HG02884 (cell line): Measurements from ENCODE around the gene SORCS3.

Experiments
- ATAC-seq: cut with Tn5 transposase; IDR thresholded peaks from one replicate; pipeline ENCODE4 v1.9.1; 2021; ENCODE audit warnings: mild to moderate bottlenecking, moderate library complexity; ENCODE audit not compliant: unreplicated experiment

Gene SORCS3

GRCh38 chr10:105243825-105244224 lies 602.7 kb downstream of the SORCS3 start:
- ATAC-seq: no peak

- no peak for ATAC-seq
These were observed 606.9 kb downstream of the SORCS3 start for GRCh38 chr10:105247831-105248499.

GRCh38 chr10:105252911-105253310 lies 611.8 kb downstream of the SORCS3 start:
- no peak for ATAC-seq

- no peak for ATAC-seq
These were observed 612.6 kb downstream of the SORCS3 start for GRCh38 chr10:105253515-105254212.

- no peak for ATAC-seq
These were observed 617.1 kb downstream of the SORCS3 start for GRCh38 chr10:105258036-105258673.

- no peak for ATAC-seq
These were observed 617.6 kb downstream of the SORCS3 start for GRCh38 chr10:105258674-105259065.

- ATAC-seq: no peak
These were observed 618.1 kb downstream of the SORCS3 start for GRCh38 chr10:105259201-105259600.

GRCh38 chr10:105262666-105263065 lies 621.6 kb downstream of the SORCS3 start:
- no peak for ATAC-seq

- no peak for ATAC-seq
These were observed 626.0 kb downstream of the SORCS3 start for GRCh38 chr10:105266966-105267539.

GRCh38 chr10:105268961-105269360 lies 627.9 kb downstream of the SORCS3 start:
- no peak for ATAC-seq

GRCh38 chr10:105269689-105270088 lies 628.6 kb downstream of the SORCS3 start:
- no peak for ATAC-seq

GRCh38 chr10:105274556-105275070 lies 633.5 kb downstream of the SORCS3 start:
- ATAC-seq: no peak

- no peak for ATAC-seq
These were observed 637.3 kb downstream of the SORCS3 start for GRCh38 chr10:105278439-105278838.

GRCh38 chr10:105279101-105279500 lies 638.0 kb downstream of the SORCS3 start:
- no peak for ATAC-seq

- ATAC-seq: no peak
These were observed 639.8 kb downstream of the SORCS3 start for GRCh38 chr10:105280895-105281294.

GRCh38 chr10:105284476-105285215 lies 643.6 kb downstream of the SORCS3 start:
- ATAC-seq: no peak

GRCh38 chr10:105288026-105288425 lies 646.9 kb downstream of the SORCS3 start:
- no peak for ATAC-seq

GRCh38 chr10:105288613-105289012 lies 647.5 kb downstream of the SORCS3 start:
- ATAC-seq: no peak

- no peak for ATAC-seq
These were observed 650.5 kb downstream of the SORCS3 start for GRCh38 chr10:105291571-105291970.

GRCh38 chr10:105292236-105292635 lies 651.1 kb downstream of the SORCS3 start:
- ATAC-seq: no peak
